ENCODE measurements around the gene FXYD5. TPM values are rescaled to one million over a fixed set of nuclear protein-coding genes. Genes with fewer than 3 reads are reported as not detected.
A peak's percentile ranks its signal among the peaks of the same experiment; 100 is the strongest.

FXYD5 gene
- total RNA-seq, 1 donor from 2014 or later: 144 TPM

DNA sequence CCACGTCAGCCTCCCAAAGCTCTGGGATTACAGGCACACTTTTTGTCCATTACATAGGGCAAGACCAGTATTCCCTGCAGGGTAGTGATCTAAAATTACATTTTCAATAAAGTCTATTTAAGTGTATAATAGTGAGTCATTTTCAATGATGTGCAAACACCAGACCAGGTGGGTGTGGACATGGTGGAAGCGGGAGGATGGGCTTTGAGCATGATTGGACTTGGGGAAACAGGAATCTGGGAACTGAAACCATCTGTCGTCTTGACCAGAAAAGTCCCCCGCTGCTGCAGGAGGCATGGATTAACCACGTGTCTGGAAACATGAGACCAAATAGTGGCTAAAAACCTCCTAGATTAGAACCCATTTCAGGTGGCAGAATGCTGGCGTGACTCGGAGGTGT lies 34.0 kb upstream of the FXYD5 start:
- no peaks in the 10 kb centered on the region for H3K27me3 ChIP-seq
- H3K4me3 ChIP-seq: no peak overlapping the region
- H3K36me3 ChIP-seq: no peaks in the 10 kb centered on the region
- TF ChIP-seq POLR2AphosphoS5 (IDR thresholded peaks at IDR 0.05; ENCODE audit: insufficient read depth in 1 of 2, low read depth in 1 of 2) (peak; percentile 36 to 91), POLR2A (IDR thresholded peaks at IDR 0.05) (no peak)
- TF ChIP-seq, protein P1, sequence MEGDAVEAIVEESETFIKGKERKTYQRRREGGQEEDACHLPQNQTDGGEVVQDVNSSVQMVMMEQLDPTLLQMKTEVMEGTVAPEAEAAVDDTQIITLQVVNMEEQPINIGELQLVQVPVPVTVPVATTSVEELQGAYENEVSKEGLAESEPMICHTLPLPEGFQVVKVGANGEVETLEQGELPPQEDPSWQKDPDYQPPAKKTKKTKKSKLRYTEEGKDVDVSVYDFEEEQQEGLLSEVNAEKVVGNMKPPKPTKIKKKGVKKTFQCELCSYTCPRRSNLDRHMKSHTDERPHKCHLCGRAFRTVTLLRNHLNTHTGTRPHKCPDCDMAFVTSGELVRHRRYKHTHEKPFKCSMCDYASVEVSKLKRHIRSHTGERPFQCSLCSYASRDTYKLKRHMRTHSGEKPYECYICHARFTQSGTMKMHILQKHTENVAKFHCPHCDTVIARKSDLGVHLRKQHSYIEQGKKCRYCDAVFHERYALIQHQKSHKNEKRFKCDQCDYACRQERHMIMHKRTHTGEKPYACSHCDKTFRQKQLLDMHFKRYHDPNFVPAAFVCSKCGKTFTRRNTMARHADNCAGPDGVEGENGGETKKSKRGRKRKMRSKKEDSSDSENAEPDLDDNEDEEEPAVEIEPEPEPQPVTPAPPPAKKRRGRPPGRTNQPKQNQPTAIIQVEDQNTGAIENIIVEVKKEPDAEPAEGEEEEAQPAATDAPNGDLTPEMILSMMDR (IDR thresholded peaks at IDR 0.05): no peak
- peaks cover 64% of the 10 kb centered on the region for H3K4me1 ChIP-seq
- DNase-seq (ENCODE audit: extremely low spot score in 2 of 2): no peak
- no peaks in the 10 kb centered on the region for H3K9me3 ChIP-seq
- H3K27ac ChIP-seq: peak overlapping the region; percentile 94
- intact Hi-C loops (cut with DNase I): no loop called here

GRCh38 chr19:35120898-35121297 lies 33.6 kb upstream of the FXYD5 start:
- Histone ChIP-seq H3K4me3 (no peak overlapping the region), H3K4me1 (peaks cover 66% of the 10 kb centered on the region), H3K27me3 (no peaks in the 10 kb centered on the region), H3K27ac (peak overlapping the region; percentile 94), H3K9me3 (no peaks in the 10 kb centered on the region), H3K36me3 (no peaks in the 10 kb centered on the region)
- intact Hi-C loops (cut with DNase I): no loop called here
- no peak for DNase-seq (ENCODE audit: extremely low spot score in 2 of 2)
- no peak for TF ChIP-seq POLR2AphosphoS5 (IDR thresholded peaks at IDR 0.05; ENCODE audit: insufficient read depth in 1 of 2, low read depth in 1 of 2)
- TF ChIP-seq POLR2A (IDR thresholded peaks at IDR 0.05): no peak
- TF ChIP-seq, protein P1 (IDR thresholded peaks at IDR 0.05): no peak

GRCh38 chr19:35122687-35123551 lies 31.6 kb upstream of the FXYD5 start:
- Histone ChIP-seq H3K4me3 (no peak overlapping the region), H3K27me3 (no peaks in the 10 kb centered on the region), H3K36me3 (no peaks in the 10 kb centered on the region), H3K9me3 (no peaks in the 10 kb centered on the region), H3K4me1 (peaks cover 83% of the 10 kb centered on the region), H3K27ac (peak overlapping the region; percentile 94)
- no peak for DNase-seq (ENCODE audit: extremely low spot score in 2 of 2)
- intact Hi-C loops (cut with DNase I): no loop called here
- TF ChIP-seq, protein P1 (IDR thresholded peaks at IDR 0.05): no peak
- TF ChIP-seq POLR2A (IDR thresholded peaks at IDR 0.05) (no peak), POLR2AphosphoS5 (IDR thresholded peaks at IDR 0.05; ENCODE audit: insufficient read depth in 1 of 2, low read depth in 1 of 2) (no peak)

GRCh38 chr19:35123573-35123972 lies 31.0 kb upstream of the FXYD5 start:
- Histone ChIP-seq H3K4me3 (peak overlapping the region; percentile 44 to 65), H3K27me3 (no peaks in the 10 kb centered on the region), H3K27ac (peak overlapping the region; percentile 94), H3K9me3 (no peaks in the 10 kb centered on the region), H3K36me3 (no peaks in the 10 kb centered on the region), H3K4me1 (peaks cover 83% of the 10 kb centered on the region)
- no peak for DNase-seq (ENCODE audit: extremely low spot score in 2 of 2)
- TF ChIP-seq POLR2AphosphoS5 (IDR thresholded peaks at IDR 0.05; ENCODE audit: insufficient read depth in 1 of 2, low read depth in 1 of 2): no peak
- TF ChIP-seq, protein P1 (IDR thresholded peaks at IDR 0.05): no peak
- intact Hi-C loops (cut with DNase I): no loop called here
